SU-DHL-6 (cell line): Measurements from ENCODE around the gene UBE2E2.

Experiments
- H2AFZ ChIP-seq: fragments of 200-600 bp; sonication (generic); 2 replicates; pipeline ENCODE4 v1.6.1; 2014; ENCODE audit warnings: low read depth, mild to moderate bottlenecking, moderate library complexity, mixed read lengths, antibody characterized with exemption, low read length; ENCODE audit not compliant: severe bottlenecking
- H3F3A ChIP-seq: fragments of 200-600 bp; shearing (Covaris generic); 2 replicates; pipeline ENCODE4 v1.6.0; 2016; ENCODE audit warnings: antibody characterized with exemption, mild to moderate bottlenecking; ENCODE audit not compliant: insufficient read depth
- H3K27ac ChIP-seq: fragments of 200-600 bp; sonication (generic); 2 replicates; pipeline ENCODE4 v1.5.1; 2016; ENCODE audit warnings: low read depth, mild to moderate bottlenecking, low read length, moderate library complexity, mixed read lengths
- H3K27me3 ChIP-seq: fragments of 200-600 bp; sonication (generic), shearing (Covaris generic); 2 replicates; pipeline ENCODE4 v1.6.0; 2014; ENCODE audit warnings: mild to moderate bottlenecking, low read length
- H3K36me3 ChIP-seq: fragments of 200-600 bp; sonication (generic); 2 replicates; pipeline ENCODE4 v1.6.1; 2014; ENCODE audit warnings: mild to moderate bottlenecking, low read length, mixed read lengths
- H3K4me2 ChIP-seq: fragments of 300-600, 200-600 bp; shearing (Covaris generic), sonication (generic); 2 replicates; pipeline ENCODE4 v1.6.0; 2014; ENCODE audit warnings: low read length, low read depth, mild to moderate bottlenecking; ENCODE audit not compliant: poor library complexity, severe bottlenecking
- H3K4me3 ChIP-seq: fragments of 200-600 bp; sonication (generic); 2 replicates; pipeline ENCODE4 v1.5.1; 2014; ENCODE audit warnings: antibody characterized with exemption, low read length, mild to moderate bottlenecking, mixed read lengths; ENCODE audit not compliant: insufficient read depth, poor library complexity, severe bottlenecking
- H3K79me2 ChIP-seq: fragments of 200-600 bp; sonication (generic); 2 replicates; pipeline ENCODE4 v1.6.1; 2014; ENCODE audit warnings: mild to moderate bottlenecking, low read length, moderate library complexity; ENCODE audit not compliant: insufficient read depth
- H3K9ac ChIP-seq: fragments of 200-600 bp; sonication (generic); 2 replicates; pipeline ENCODE4 v1.7.0; 2014; ENCODE audit warnings: mild to moderate bottlenecking, low read length
- H3K9me2 ChIP-seq: fragments of 200-600 bp; sonication (generic); replicated peaks from 2 replicates; pipeline ENCODE4 v1.6.1; 2014; ENCODE audit warnings: low read length; ENCODE audit not compliant: insufficient read depth
- H3K9me3 ChIP-seq: fragments of 200-600 bp; sonication (generic); 2 replicates; pipeline ENCODE4 v1.6.1; 2014; ENCODE audit warnings: low read length, mixed read lengths; ENCODE audit not compliant: insufficient read depth
- H4K20me1 ChIP-seq: fragments of 200-600 bp; sonication (generic); 2 replicates; pipeline ENCODE4 v1.6.1; 2014; ENCODE audit warnings: low read depth, mild to moderate bottlenecking, antibody characterized with exemption, low read length, moderate library complexity, mixed read lengths
- CTCF ChIP-seq: fragments of 200-600 bp; sonication (generic); IDR thresholded peaks from one replicate; pipeline ENCODE4 v1.5.1; 2017; ENCODE audit warnings: antibody characterized with exemption, mild to moderate bottlenecking, low read length, moderate library complexity; ENCODE audit not compliant: insufficient read depth, poor library complexity, severe bottlenecking
- EZH2phosphoT487 ChIP-seq: fragments of 200-600 bp; sonication (generic), shearing (Covaris generic); conservative IDR thresholded peaks from 2 replicates; pipeline ENCODE4 v1.6.1; 2018; ENCODE audit warnings: mild to moderate bottlenecking, antibody characterized with exemption, low read length, moderate library complexity, mixed read lengths

The UBE2E2 gene

GRCh38 chr3:23439080-23439479, 236.0 kb downstream of the UBE2E2 start:
- H3K9me2 ChIP-seq: no peaks in the 10 kb centered on the region
- H3K9me3 ChIP-seq: no peaks in the 10 kb centered on the region
- no peak overlapping the region for H2AFZ ChIP-seq
- H3K27me3 ChIP-seq: no peaks in the 10 kb centered on the region
- no peaks in the 10 kb centered on the region for H3K36me3 ChIP-seq
- H3K4me2 ChIP-seq: no peak overlapping the region
- H4K20me1 ChIP-seq: peaks cover 16% of the 10 kb centered on the region
- H3K79me2 ChIP-seq: no peaks in the 10 kb centered on the region
- no peak for TF ChIP-seq EZH2phosphoT487
- no peak for TF ChIP-seq CTCF
- no peak overlapping the region for H3K4me3 ChIP-seq
- no peak overlapping the region for H3K27ac ChIP-seq
- no peak overlapping the region for H3K9ac ChIP-seq
- no peaks in the 10 kb centered on the region for H3F3A ChIP-seq

GRCh38 chr3:23440416-23441294, 237.5 kb downstream of the UBE2E2 start:
- Histone ChIP-seq H3K27ac (no peak overlapping the region), H3K36me3 (no peaks in the 10 kb centered on the region), H3K4me3 (no peak overlapping the region), H4K20me1 (peaks cover 16% of the 10 kb centered on the region), H3K4me2 (no peak overlapping the region), H3K9me3 (no peaks in the 10 kb centered on the region), H3K79me2 (no peaks in the 10 kb centered on the region), H3F3A (no peaks in the 10 kb centered on the region), H2AFZ (no peak overlapping the region), H3K9ac (no peak overlapping the region), H3K27me3 (no peaks in the 10 kb centered on the region), H3K9me2 (no peaks in the 10 kb centered on the region)
- TF ChIP-seq CTCF (no peak), EZH2phosphoT487 (no peak)

GRCh38 chr3:23442598-23443383, 239.7 kb downstream of the UBE2E2 start:
- Histone ChIP-seq H3K4me2 (no peak overlapping the region), H2AFZ (no peak overlapping the region), H3K9me2 (no peaks in the 10 kb centered on the region), H3K36me3 (no peaks in the 10 kb centered on the region), H3K27ac (no peak overlapping the region), H3K4me3 (no peak overlapping the region), H3F3A (no peaks in the 10 kb centered on the region), H4K20me1 (peaks cover 17% of the 10 kb centered on the region), H3K9me3 (no peaks in the 10 kb centered on the region), H3K79me2 (no peaks in the 10 kb centered on the region), H3K9ac (no peak overlapping the region), H3K27me3 (no peaks in the 10 kb centered on the region)
- TF ChIP-seq CTCF (no peak), EZH2phosphoT487 (no peak)
